SK-MEL-5 (cell line): ENCODE data around the gene ARAF. TPM values are rescaled to one million over a fixed set of nuclear protein-coding genes. Genes with fewer than 3 reads are reported as not detected.
"Not testable (repeated sequence)": the region's sequence is repeated elsewhere in the genome, so short reads cannot be mapped to it uniquely, and the experiment has no call there.

Experiments used
- DNase-seq: peaks from one replicate; pipeline ENCODE4 v3.0.0-alpha.2; 2016; ENCODE audit warnings: low read depth, low spot score
- in situ Hi-C: cut with HindIII; loops from 2 replicates; pipeline ENCODE4 v1.10.0; 2016; ENCODE audit warnings: low sequenced_read_pairs, high pct_unique_total_duplicates, low pct_unique_long_range_greater_than_20kb
- total RNA-seq: library from RNA; depleted of rRNA; stranded (reverse); fragments of >200 nt; shearing (Covaris generic); gene quantifications from 2 replicates; pipeline ENCODE4 v1.2.3, GENCODE V29; 2014

Gene ARAF
- total RNA-seq, 1 experiment from 2014 or later: 14.5 TPM

GRCh38 chrX:47577901-47578300, 16.9 kb downstream of the ARAF start:
- in situ Hi-C loops: no loop called here
- DNase-seq: no peak

- in situ Hi-C loops: no loop called here
- no peak for DNase-seq
These were observed 17.7 kb downstream of the ARAF start for GRCh38 chrX:47578692-47579091.

- no peak for DNase-seq
- in situ Hi-C loops: no loop called here
These were observed 18.5 kb downstream of the ARAF start for GRCh38 chrX:47579537-47579936.

GRCh38 chrX:47581731-47582647, 21.0 kb downstream of the ARAF start, which contains the start of gene TIMP1:
TSS of gene TIMP1 (plus strand) at chrX:47582436. CDS start at chrX:47583416, 980 bp downstream.
- in situ Hi-C loops: no loop called here
- peak; percentile 86 for DNase-seq

- in situ Hi-C loops: no loop called here
- no peak for DNase-seq
These were observed 22.3 kb downstream of the ARAF start for GRCh38 chrX:47583240-47583861.

- DNase-seq: no peak
These were observed 23.7 kb downstream of the ARAF start for GRCh38 chrX:47584714-47585113.

GRCh38 chrX:47585273-47585672, 24.3 kb downstream of the ARAF start:
- no peak for DNase-seq
- in situ Hi-C loops: no loop called here

More at GRCh38 chrX:47584714-47585113, 23.7 kb downstream of the ARAF start:
- in situ Hi-C loops: no loop called here

GRCh38 chrX:47586043-47586787, 25.2 kb downstream of the ARAF start:
- in situ Hi-C loops: no loop called here

GRCh38 chrX:47587091-47587891, 26.3 kb downstream of the ARAF start:
- DNase-seq: no peak
- in situ Hi-C loops: no loop called here

More at GRCh38 chrX:47586043-47586787, 25.2 kb downstream of the ARAF start:
- DNase-seq: no peak

GRCh38 chrX:47587906-47588735, 27.1 kb downstream of the ARAF start:
- in situ Hi-C loops: no loop called here
- DNase-seq: no peak

GRCh38 chrX:47590984-47591383, 30.0 kb downstream of the ARAF start:
- no peak for DNase-seq
- in situ Hi-C loops: no loop called here

- no peak for DNase-seq
- in situ Hi-C loops: no loop called here
These were observed 32.5 kb downstream of the ARAF start for GRCh38 chrX:47593522-47593921.

GRCh38 chrX:47595716-47596251, 34.8 kb downstream of the ARAF start:
- in situ Hi-C loops: no loop called here
- no peak for DNase-seq

GRCh38 chrX:47596256-47596655, 35.3 kb downstream of the ARAF start:
- in situ Hi-C loops: no loop called here
- DNase-seq: no peak

GRCh38 chrX:47597222-47597621, 36.2 kb downstream of the ARAF start:
- in situ Hi-C loops: no loop called here
- DNase-seq: no peak

- in situ Hi-C loops, DNase-seq: not testable (repeated sequence)
These were observed 42.1 kb downstream of the ARAF start for GRCh38 chrX:47603125-47603524.
